ENCODE data around the gene RASGRP1. TPM values are rescaled to one million over a fixed set of nuclear protein-coding genes. Genes with fewer than 3 reads are reported as not detected.

The RASGRP1 gene
- total RNA-seq, 1 experiment from 2014 or later, result 0.51 TPM

- ChIA-PET POLR2A (no interaction called here), CTCF (no interaction called here)
- in situ Hi-C loops (cut with HindIII; ENCODE audit: low pct_unique_long_range_greater_than_20kb, low sequenced_read_pairs), result no loop called here
- Histone ChIP-seq H3K4me3 (ENCODE audit: low read depth in 2 of 2, low read length in 2 of 2) (no peak overlapping the region), H3K27me3 (ENCODE audit: control insufficient read depth, insufficient read depth, low read length) (no peaks in the 10 kb centered on the region), H3K27ac (ENCODE audit: low read length) (no peak overlapping the region), H3K9me3 (ENCODE audit: control insufficient read depth, insufficient read depth, low read depth, low read length) (no peaks in the 10 kb centered on the region), H3K4me1 (ENCODE audit: control insufficient read depth, insufficient read depth, low read length) (no peaks in the 10 kb centered on the region), H3K36me3 (ENCODE audit: control insufficient read depth, insufficient read depth, low read length) (peaks cover 8% of the 10 kb centered on the region; the same call in 1 of the 2 replicates)
- ATAC-seq (no peak), DNase-seq (ENCODE audit: low read depth, low spot score) (no peak)
- intact Hi-C loops (cut with micrococcal nuclease; ENCODE audit: unreplicated experiment), result no loop called here
- BruUV-seq (replicated peaks), result no TSS peak
- no peak for TF ChIP-seq POLR2AphosphoS5 (IDR thresholded peaks at IDR 0.05; ENCODE audit: low read depth, low read length)
- no peak for TF ChIP-seq REST (IDR thresholded peaks at IDR 0.05; ENCODE audit: insufficient read depth in 1 of 2, low read depth in 2 of 2, low read length in 1 of 2)
- no peak for TF ChIP-seq SIN3A (IDR thresholded peaks at IDR 0.05; ENCODE audit: borderline replicate concordance, insufficient read depth, low read depth, low read length)
- no peak for TF ChIP-seq CTCF (IDR thresholded peaks at IDR 0.05)
- TF ChIP-seq TCF7L2 (IDR thresholded peaks at IDR 0.05; ENCODE audit: low read depth, low read length), result no peak
Measured at GRCh38 chr15:38481113-38481512, 83.5 kb downstream of the RASGRP1 start.

GRCh38 chr15:38479756-38480155, 84.9 kb downstream of the RASGRP1 start:
- Histone ChIP-seq H3K4me1 (ENCODE audit: control insufficient read depth, insufficient read depth, low read length) (no peaks in the 10 kb centered on the region), H3K36me3 (ENCODE audit: control insufficient read depth, insufficient read depth, low read length) (peaks cover 12% of the 10 kb centered on the region; the same call in 1 of the 2 replicates), H3K9me3 (ENCODE audit: control insufficient read depth, insufficient read depth, low read depth, low read length) (no peaks in the 10 kb centered on the region), H3K4me3 (ENCODE audit: low read depth in 2 of 2, low read length in 2 of 2) (no peak overlapping the region), H3K27me3 (ENCODE audit: control insufficient read depth, insufficient read depth, low read length) (no peaks in the 10 kb centered on the region), H3K27ac (ENCODE audit: low read length) (no peak overlapping the region)
- no TSS peak for BruUV-seq (replicated peaks)
- ChIA-PET CTCF (no interaction called here), POLR2A (no interaction called here)
- no peak for TF ChIP-seq SIN3A (IDR thresholded peaks at IDR 0.05; ENCODE audit: borderline replicate concordance, insufficient read depth, low read depth, low read length)
- TF ChIP-seq TCF7L2 (IDR thresholded peaks at IDR 0.05; ENCODE audit: low read depth, low read length), result no peak
- TF ChIP-seq POLR2AphosphoS5 (IDR thresholded peaks at IDR 0.05; ENCODE audit: low read depth, low read length), result no peak
- TF ChIP-seq REST (IDR thresholded peaks at IDR 0.05; ENCODE audit: insufficient read depth in 1 of 2, low read depth in 2 of 2, low read length in 1 of 2), result no peak
- TF ChIP-seq CTCF (IDR thresholded peaks at IDR 0.05), result no peak
- in situ Hi-C loops (cut with HindIII; ENCODE audit: low pct_unique_long_range_greater_than_20kb, low sequenced_read_pairs), result no loop called here
- intact Hi-C loops (cut with micrococcal nuclease; ENCODE audit: unreplicated experiment), result no loop called here
- ATAC-seq (no peak), DNase-seq (ENCODE audit: low read depth, low spot score) (no peak)
